Left lung (tissue), 10 donors: Measurements from ENCODE around the gene PEPD. TPM values are rescaled to one million over a fixed set of nuclear protein-coding genes. Genes with fewer than 3 reads are reported as not detected.

ENCODE experiments used
- ATAC-seq: fragments of 200-7000 bp; cut with Tn5 transposase; one replicate; pipeline ENCODE4 v1.9.1; 2020; ENCODE audit warnings: moderate library complexity
- DNase-seq, 4 donors: peaks; one replicate each; pipeline ENCODE4 v3.0.0-alpha.2; 2013 to 2020
- H3K27ac ChIP-seq, 2 donors: fragments of 200-600 bp; sonication (generic) in 1 of 2; one replicate each; pipeline versions ENCODE4 v1.5.0 to v1.8.0; 2020 to 2021
- H3K27me3 ChIP-seq, 2 donors: fragments of 200-600 bp; sonication (generic) in 1 of 2; one replicate each; pipeline versions ENCODE4 v1.5.0 to v1.8.0; 2020 to 2021
- H3K36me3 ChIP-seq, 2 donors: fragments of 200-600 bp; sonication (generic) in 1 of 2; one replicate each; pipeline versions ENCODE4 v1.5.0 to v1.8.0; 2020 to 2021
- H3K4me1 ChIP-seq, 2 donors: fragments of 200-600 bp; one replicate each; pipeline ENCODE4 v1.8.0; 2021
- H3K4me3 ChIP-seq, 2 donors: fragments of 200-600 bp; sonication (generic) in 1 of 2; one replicate each; pipeline versions ENCODE4 v1.5.0 to v1.8.0; 2020 to 2021; ENCODE audit warnings: mild to moderate bottlenecking in 1 of 2
- H3K9me3 ChIP-seq, 2 donors: fragments of 200-600 bp; sonication (generic) in 1 of 2; one replicate each; pipeline versions ENCODE4 v1.5.0 to v1.8.0; 2020 to 2021
- intact Hi-C, 2 donors: fragments of 100-400 bp; cut with DNase I; formaldehyde crosslinking; loops; one replicate each; pipeline versions ENCODE4 v1.11.2 to v1.14.2; 2022
- polyA plus RNA-seq, 6 donors: library from polyadenylated mRNA; unstranded; fragments of 120-200 nt; gene quantifications; one replicate each; pipeline ENCODE4 v1.2.1, GENCODE V29; 2013; ENCODE audit not compliant: insufficient read length in 6 of 6
- total RNA-seq, 2 donors: library from RNA; stranded (reverse); fragmentation: NEBNext Ultra II Directional; extraction: Animal tissue kit (Norgen Biotek cat#: 25700); gene quantifications; one replicate each; pipeline ENCODE4 v1.2.1, GENCODE V29; 2021
- TF ChIP-seq, protein P1 (sequence below), 2 donors: fragments of 200-600 bp; sonication (generic) in 1 of 2; IDR thresholded peaks; one replicate each; pipeline versions ENCODE4 v1.5.0 to v1.8.0; 2021; ENCODE audit warnings: antibody characterized with exemption in 2 of 2
- donor health status: DM: no; HTN: yes; CAD: no.
- donor health status: DM: no; HTN: no; CAD: no.

Gene PEPD
- total and polyA plus RNA-seq, 8 donors, result 41.2 to 90.1 (median 46.2) TPM

DNA sequence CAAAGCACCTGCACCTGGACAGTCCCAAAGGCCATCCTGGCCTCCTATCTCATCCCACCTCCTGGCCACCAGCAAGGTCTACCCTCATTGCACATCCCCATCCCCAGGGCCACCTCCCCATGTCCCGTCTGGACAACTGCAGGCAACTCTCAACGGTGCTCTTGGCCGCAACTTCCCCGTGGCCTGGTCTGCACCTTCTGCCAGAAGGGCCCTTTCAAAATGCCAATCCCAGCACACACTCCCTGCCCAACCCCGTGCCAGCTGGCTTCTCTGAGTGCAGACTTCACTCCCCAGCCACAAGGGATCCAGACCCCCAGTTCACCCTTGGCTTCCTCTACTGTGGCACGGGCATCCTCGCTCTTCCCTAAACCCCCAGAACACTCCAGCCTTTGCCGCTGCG is 8.2 kb downstream of the PEPD start:
- TF ChIP-seq, protein P1, sequence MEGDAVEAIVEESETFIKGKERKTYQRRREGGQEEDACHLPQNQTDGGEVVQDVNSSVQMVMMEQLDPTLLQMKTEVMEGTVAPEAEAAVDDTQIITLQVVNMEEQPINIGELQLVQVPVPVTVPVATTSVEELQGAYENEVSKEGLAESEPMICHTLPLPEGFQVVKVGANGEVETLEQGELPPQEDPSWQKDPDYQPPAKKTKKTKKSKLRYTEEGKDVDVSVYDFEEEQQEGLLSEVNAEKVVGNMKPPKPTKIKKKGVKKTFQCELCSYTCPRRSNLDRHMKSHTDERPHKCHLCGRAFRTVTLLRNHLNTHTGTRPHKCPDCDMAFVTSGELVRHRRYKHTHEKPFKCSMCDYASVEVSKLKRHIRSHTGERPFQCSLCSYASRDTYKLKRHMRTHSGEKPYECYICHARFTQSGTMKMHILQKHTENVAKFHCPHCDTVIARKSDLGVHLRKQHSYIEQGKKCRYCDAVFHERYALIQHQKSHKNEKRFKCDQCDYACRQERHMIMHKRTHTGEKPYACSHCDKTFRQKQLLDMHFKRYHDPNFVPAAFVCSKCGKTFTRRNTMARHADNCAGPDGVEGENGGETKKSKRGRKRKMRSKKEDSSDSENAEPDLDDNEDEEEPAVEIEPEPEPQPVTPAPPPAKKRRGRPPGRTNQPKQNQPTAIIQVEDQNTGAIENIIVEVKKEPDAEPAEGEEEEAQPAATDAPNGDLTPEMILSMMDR (IDR thresholded peaks at IDR 0.05), result no peak
- Histone ChIP-seq H3K4me1 (no peaks in the 10 kb centered on the region), H3K9me3 (no peaks in the 10 kb centered on the region), H3K27me3 (no peaks in the 10 kb centered on the region), H3K36me3 (peaks cover 0 to 40% of the 10 kb centered on the region in 2 donors), H3K27ac (no peak overlapping the region), H3K4me3 (no peak overlapping the region)
- no peak for ATAC-seq
- intact Hi-C loops, result no loop called here
- no peak for DNase-seq

- no peaks in the 10 kb centered on the region for H3K9me3 ChIP-seq
- TF ChIP-seq, protein P1 (IDR thresholded peaks at IDR 0.05), result no peak
- H3K27ac ChIP-seq, result no peak overlapping the region
- ATAC-seq, result no peak
- H3K4me3 ChIP-seq, result no peak overlapping the region
- DNase-seq, result no peak
- no peaks in the 10 kb centered on the region for H3K4me1 ChIP-seq
- H3K27me3 ChIP-seq, result no peaks in the 10 kb centered on the region
- H3K36me3 ChIP-seq, result peaks cover 0 to 41% of the 10 kb centered on the region in 2 donors
- intact Hi-C loops, result no loop called here
These were observed 8.9 kb downstream of the PEPD start for GRCh38 chr19:33512580-33513137.

- intact Hi-C loops, result no loop called here
- H3K27ac ChIP-seq, result no peak overlapping the region
- no peaks in the 10 kb centered on the region for H3K9me3 ChIP-seq
- H3K4me1 ChIP-seq, result no peaks in the 10 kb centered on the region
- no peak for DNase-seq
- H3K27me3 ChIP-seq, result no peaks in the 10 kb centered on the region
- no peak for ATAC-seq
- TF ChIP-seq, protein P1 (IDR thresholded peaks at IDR 0.05), result no peak
- no peak overlapping the region for H3K4me3 ChIP-seq
- H3K36me3 ChIP-seq, result peaks cover 0 to 41% of the 10 kb centered on the region in 2 donors
These were observed 9.6 kb downstream of the PEPD start for GRCh38 chr19:33512021-33512420.

DNA sequence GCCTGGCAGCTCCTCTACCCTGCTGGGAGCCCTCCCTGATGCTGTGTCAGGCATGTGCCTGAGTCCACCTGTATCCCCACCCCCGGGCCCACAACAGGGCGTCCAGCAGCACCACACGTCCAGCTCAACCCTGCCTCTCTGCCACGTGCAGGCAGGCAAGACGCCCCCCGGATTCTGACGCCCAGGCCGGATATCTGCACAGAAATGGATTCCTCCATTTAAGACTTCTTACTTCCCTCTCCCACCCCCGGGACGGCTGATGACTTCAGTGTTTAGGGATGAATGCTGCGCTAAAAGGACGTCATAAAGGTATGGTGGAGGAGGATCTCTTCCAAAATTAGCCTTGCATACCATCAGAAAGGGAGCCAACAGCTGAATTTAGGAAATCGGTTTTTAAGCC is 10.2 kb downstream of the PEPD start:
- ATAC-seq (no peak), DNase-seq (no peak)
- intact Hi-C loops, result no loop called here
- Histone ChIP-seq H3K36me3 (peaks cover 0 to 41% of the 10 kb centered on the region in 2 donors), H3K27ac (no peak overlapping the region), H3K4me1 (no peaks in the 10 kb centered on the region), H3K4me3 (no peak overlapping the region), H3K27me3 (no peaks in the 10 kb centered on the region), H3K9me3 (no peaks in the 10 kb centered on the region)
- TF ChIP-seq, protein P1 (IDR thresholded peaks at IDR 0.05), result no peak

DNA sequence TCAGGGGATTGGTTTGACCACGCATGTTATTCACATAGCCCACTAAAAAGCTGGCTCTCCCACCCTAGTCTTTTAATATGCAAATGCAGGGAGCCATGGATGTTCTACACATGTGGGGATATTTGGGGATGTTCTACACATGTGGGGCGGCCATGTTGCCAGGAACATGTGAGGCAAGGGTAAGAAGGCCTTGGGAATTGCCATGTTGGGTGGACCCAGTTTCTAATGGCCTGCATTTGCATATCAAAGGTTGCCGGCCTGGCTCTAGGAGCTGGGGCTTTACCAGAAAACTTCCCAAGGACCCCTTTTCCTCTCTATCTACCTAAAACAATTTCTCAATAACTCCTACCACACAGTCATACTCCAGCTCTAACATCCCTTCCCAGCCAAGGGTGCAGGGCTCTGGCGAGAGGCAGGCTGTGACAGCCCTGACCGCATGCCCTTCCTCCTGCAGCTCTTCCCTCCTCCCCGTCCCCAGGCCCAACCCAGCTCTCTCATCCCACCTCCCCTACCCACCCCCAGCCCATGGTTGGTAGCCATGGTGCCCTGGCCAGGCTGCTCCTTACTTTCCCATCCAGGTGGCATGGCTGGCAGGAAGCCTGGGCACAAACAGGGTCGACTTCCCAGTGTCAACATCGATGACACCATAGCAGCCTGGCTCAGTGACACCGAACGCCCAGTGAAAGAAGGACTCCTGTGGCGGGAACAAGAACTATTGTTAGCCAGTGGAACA is 11.0 kb downstream of the PEPD start:
- H3K27me3 ChIP-seq, result no peaks in the 10 kb centered on the region
- intact Hi-C loops, result no loop called here
- no peak for DNase-seq
- TF ChIP-seq, protein P1 (IDR thresholded peaks at IDR 0.05), result no peak
- H3K27ac ChIP-seq, result no peak overlapping the region
- no peak for ATAC-seq
- peaks cover 0 to 41% of the 10 kb centered on the region in 2 donors for H3K36me3 ChIP-seq
- no peaks in the 10 kb centered on the region for H3K9me3 ChIP-seq
- no peaks in the 10 kb centered on the region for H3K4me1 ChIP-seq
- H3K4me3 ChIP-seq, result no peak overlapping the region
